Right lobe of liver (tissue), 6 donors: ENCODE results near the gene CIRBP. TPM values are rescaled to one million over a fixed set of nuclear protein-coding genes. Genes with fewer than 3 reads are reported as not detected.

ENCODE experiments used
- ATAC-seq, 4 donors: fragments of 200-7000 bp; cut with Tn5 transposase; one replicate each; pipeline ENCODE4 v1.9.1; 2020; ENCODE audit warnings: mild to moderate bottlenecking in 4 of 4, moderate library complexity in 4 of 4
- DNase-seq, 3 donors: peaks; one replicate each; pipeline ENCODE4 v3.0.0-alpha.2; 2020
- H3K27ac ChIP-seq, 3 donors: fragments of 200-600 bp; one replicate each; pipeline ENCODE4 v1.8.0; 2022
- H3K27me3 ChIP-seq, 2 donors: fragments of 200-600 bp; one replicate each; pipeline ENCODE4 v1.8.0; 2022
- H3K36me3 ChIP-seq, 4 donors: fragments of 200-600 bp; sonication (generic) in 1 of 4; one replicate each; pipeline versions ENCODE4 v1.5.1 to v1.8.0; 2017 to 2022; ENCODE audit warnings: control low read depth in 1 of 4
- H3K4me1 ChIP-seq, 4 donors: fragments of 200-600 bp; sonication (generic) in 1 of 4; one replicate each; pipeline versions ENCODE4 v1.5.1 to v1.8.0; 2017 to 2022; ENCODE audit warnings: control low read depth in 1 of 4
- H3K4me3 ChIP-seq, 3 donors: fragments of 200-600 bp; one replicate each; pipeline ENCODE4 v1.8.0; 2022
- H3K9me3 ChIP-seq, 4 donors: fragments of 200-600 bp; sonication (generic) in 1 of 4; one replicate each; pipeline versions ENCODE4 v1.5.1 to v1.8.0; 2017 to 2022; ENCODE audit warnings: control low read depth in 1 of 4
- POLR2A ChIP-seq: fragments of 450-650 bp; IDR thresholded peaks from one replicate; pipeline ENCODE4 v1.6.1; 2017; ENCODE audit warnings: antibody characterized with exemption, mild to moderate bottlenecking
- WGBS: methylation state at CpG from one replicate; pipeline ENCODE4 v1.1.6; 2018; ENCODE audit warnings: low coverage, low lambda C conversion rate; ENCODE audit not compliant: insufficient coverage; ENCODE audit errors: missing lambda C conversion rate; 5-methylcytosine and 5-hydroxymethylcytosine counted together
- intact Hi-C, 2 donors: fragments of 100-400 bp; cut with DNase I; formaldehyde crosslinking; loops; one replicate each; pipeline versions ENCODE4 v1.11.2 to v1.14.1; 2022
- total RNA-seq, 6 experiments: library from RNA; depleted of rRNA in 2 of 6; stranded (reverse); fragments of >200 nt in 2 of 6; fragmentation: NEBNext Ultra II Directional in 3 of 6; extraction: Animal tissue kit (Norgen Biotek cat#: 25700) in 3 of 6; gene quantifications; one replicate each; pipeline versions ENCODE4 v1.1.0 to v1.2.4, GENCODE V29; 2016 to 2023
- TF ChIP-seq, protein P1 (sequence below), 4 donors: fragments of 200-600 bp in 3 of 4; fragments of 450-650 bp in 1 of 4; IDR thresholded peaks; one replicate each; pipeline versions ENCODE4 v1.5.1 to v1.8.0; 2016 to 2022; ENCODE audit warnings: antibody characterized with exemption in 4 of 4, mild to moderate bottlenecking in 2 of 4
- donor health status: DM: no; HTN: yes; CAD: no.
- donor health status: DM: no; HTN: no; CAD: no.
- donor health status: DM: no; HTN: no; CAD: no.
- donor health status: DM: no; HTN: yes; CAD: no.
- donor health status: DM: no; HTN: yes; CAD: no.

CIRBP gene
- total RNA-seq, 6 experiments from 2014 or later = 69.2 to 111 (median 89.5) TPM

DNA sequence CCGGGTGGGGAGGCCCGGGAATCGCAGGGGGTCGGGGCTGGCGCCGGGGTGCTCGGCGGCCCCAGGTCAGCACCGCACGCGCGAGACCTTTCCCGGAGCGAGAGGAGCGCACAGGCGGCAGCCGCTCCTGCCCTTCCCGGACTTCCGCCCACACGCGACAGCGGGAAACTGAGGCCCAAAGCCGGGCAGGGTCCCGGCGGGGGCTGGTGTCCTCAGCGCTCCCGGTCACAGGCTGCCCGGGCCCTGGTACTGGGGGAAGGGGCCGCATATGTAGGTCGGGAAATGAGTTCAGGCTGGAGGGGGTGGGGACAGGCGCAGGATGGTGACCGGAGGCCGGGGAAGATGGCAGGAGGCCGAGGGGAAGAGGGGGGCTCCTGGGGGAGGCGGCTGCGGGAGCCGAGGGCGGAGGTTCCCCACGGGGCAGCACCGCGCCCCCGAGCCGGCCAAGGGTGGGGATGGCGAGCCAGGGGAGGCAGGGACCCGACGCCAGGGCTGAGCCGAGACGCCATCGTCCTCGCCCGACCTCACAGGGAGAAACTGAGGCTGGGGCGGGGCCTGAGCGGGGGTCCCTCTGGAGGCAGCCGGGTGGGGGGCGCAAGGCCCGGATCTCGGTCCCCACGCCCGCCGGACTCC, 32.0 kb upstream of the CIRBP start:
- Histone ChIP-seq H3K4me3 (peak overlapping the region; percentile 33 to 36 (median 36)), H3K9me3 (no peaks in the 10 kb centered on the region), H3K4me1 (peaks cover 0 to 22% (median 6%) of the 10 kb centered on the region in 4 donors), H3K27me3 (no peaks in the 10 kb centered on the region), H3K36me3 (no peaks in the 10 kb centered on the region), H3K27ac (no peak overlapping the region)
- ATAC-seq (peak in 1 of 4 donors; percentile 2), DNase-seq (no peak)
- intact Hi-C loops = no loop called here
- WGBS = 2% methylated on average over 11 of the region's 60 CpGs
- TF ChIP-seq POLR2A = no peak
- TF ChIP-seq, protein P1, sequence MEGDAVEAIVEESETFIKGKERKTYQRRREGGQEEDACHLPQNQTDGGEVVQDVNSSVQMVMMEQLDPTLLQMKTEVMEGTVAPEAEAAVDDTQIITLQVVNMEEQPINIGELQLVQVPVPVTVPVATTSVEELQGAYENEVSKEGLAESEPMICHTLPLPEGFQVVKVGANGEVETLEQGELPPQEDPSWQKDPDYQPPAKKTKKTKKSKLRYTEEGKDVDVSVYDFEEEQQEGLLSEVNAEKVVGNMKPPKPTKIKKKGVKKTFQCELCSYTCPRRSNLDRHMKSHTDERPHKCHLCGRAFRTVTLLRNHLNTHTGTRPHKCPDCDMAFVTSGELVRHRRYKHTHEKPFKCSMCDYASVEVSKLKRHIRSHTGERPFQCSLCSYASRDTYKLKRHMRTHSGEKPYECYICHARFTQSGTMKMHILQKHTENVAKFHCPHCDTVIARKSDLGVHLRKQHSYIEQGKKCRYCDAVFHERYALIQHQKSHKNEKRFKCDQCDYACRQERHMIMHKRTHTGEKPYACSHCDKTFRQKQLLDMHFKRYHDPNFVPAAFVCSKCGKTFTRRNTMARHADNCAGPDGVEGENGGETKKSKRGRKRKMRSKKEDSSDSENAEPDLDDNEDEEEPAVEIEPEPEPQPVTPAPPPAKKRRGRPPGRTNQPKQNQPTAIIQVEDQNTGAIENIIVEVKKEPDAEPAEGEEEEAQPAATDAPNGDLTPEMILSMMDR (IDR thresholded peaks at IDR 0.05) = no peak

DNA sequence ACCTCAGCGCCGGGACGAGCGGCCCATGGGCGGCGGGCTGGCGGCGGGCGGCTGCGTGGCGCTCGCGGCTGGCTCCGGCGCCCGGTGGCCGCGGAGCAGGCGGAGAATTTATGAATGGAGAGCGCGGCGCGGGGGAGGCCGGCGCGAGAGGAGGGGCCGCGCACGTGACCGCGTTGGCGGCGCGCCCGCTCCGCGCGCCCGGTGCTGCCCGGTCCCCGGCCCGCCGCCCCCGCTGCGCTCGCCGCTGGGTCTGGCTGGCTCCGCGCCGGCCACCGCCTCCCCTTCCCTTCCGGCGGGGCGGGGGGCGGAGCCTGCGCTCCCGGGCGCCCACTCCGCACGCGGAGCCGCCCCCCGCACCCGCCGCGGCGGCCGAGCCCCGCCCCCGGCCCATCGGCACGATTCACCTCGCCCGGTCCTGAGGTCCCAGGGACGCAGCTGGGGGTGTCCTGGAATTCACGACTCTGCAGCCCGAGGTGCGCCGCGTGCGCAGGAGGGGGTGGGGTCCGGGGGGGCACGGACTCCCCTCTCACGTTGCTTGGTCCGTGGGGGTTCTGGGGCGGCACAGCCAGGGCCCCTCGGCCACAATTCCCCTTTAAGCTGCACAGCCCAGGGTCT, 31.3 kb upstream of the CIRBP start, which contains the start of gene CBARP:
CBARP (minus strand) TSS at position 252 of the 615 bp plus-strand sequence. CDS start 1,905 bp downstream, outside the sequence.
- intact Hi-C loops = no loop called here
- no peaks in the 10 kb centered on the region for H3K27me3 ChIP-seq
- no peaks in the 10 kb centered on the region for H3K9me3 ChIP-seq
- 1% methylated on average over 15 of the region's 87 CpGs for WGBS
- H3K36me3 ChIP-seq = no peaks in the 10 kb centered on the region
- DNase-seq (no peak), ATAC-seq (no peak)
- TF ChIP-seq POLR2A = no peak
- TF ChIP-seq, protein P1 (IDR thresholded peaks at IDR 0.05) = no peak
- no peak within 1 kb of the TSS for H3K27ac ChIP-seq
- H3K4me3 ChIP-seq = peak within 1 kb of the TSS; percentile 33 to 36 (median 36)
- H3K4me1 ChIP-seq = peaks cover 0 to 30% (median 8%) of the 10 kb centered on the region in 4 donors

DNA sequence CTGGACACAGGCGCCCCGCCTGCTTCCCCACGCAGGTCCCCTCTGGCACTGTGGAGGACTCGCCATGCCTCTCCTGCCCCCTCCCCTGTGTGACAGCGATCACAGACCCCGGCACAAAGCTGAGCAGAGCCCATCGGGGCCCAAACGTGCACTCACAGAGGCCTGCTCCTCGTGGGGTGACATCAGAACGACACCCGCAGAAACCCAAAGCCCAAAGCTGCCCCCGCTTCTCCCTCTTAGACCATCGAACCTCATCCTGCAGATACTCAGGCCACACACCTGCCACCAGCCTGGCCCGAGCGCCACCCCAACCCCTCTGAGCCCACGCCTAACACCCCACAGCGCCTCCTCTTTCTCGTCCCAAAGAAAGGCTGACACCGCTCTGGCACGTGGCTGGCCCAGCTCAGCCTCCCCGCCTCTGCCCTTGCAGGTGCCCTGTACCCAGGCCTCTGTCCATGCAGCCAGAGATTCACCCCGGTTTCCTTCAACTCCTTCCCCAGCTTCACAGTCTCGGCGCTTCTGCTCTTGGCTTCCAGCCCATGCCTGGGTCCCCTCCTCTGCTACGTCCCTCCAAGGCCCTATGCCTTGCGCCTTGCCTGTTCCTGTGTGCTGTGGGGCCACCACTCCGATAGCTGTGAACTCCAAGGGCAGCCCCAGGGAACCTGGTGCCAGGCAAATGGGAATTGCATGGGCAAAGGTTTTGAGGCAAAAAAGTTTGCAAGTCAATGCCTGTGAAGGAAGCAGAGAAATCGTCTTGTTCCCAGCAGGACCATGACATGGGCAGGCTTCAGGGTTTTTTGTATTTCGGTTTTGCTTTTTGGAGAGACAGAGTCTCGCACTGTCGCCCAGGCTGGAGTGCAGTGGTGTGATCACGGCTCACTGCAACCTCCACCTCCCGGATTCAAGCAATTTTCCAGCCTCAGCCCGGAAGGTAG, 30.5 kb upstream of the CIRBP start:
- Histone ChIP-seq H3K27ac (no peak overlapping the region), H3K27me3 (no peaks in the 10 kb centered on the region), H3K36me3 (no peaks in the 10 kb centered on the region), H3K4me1 (peaks cover 0 to 37% (median 12%) of the 10 kb centered on the region in 4 donors), H3K9me3 (no peaks in the 10 kb centered on the region), H3K4me3 (no peak overlapping the region)
- ATAC-seq (no peak), DNase-seq (no peak)
- TF ChIP-seq, protein P1 (IDR thresholded peaks at IDR 0.05) = no peak
- no peak for TF ChIP-seq POLR2A
- WGBS = 63% methylated on average over 17 of the region's 34 CpGs
- intact Hi-C loops = no loop called here

DNA sequence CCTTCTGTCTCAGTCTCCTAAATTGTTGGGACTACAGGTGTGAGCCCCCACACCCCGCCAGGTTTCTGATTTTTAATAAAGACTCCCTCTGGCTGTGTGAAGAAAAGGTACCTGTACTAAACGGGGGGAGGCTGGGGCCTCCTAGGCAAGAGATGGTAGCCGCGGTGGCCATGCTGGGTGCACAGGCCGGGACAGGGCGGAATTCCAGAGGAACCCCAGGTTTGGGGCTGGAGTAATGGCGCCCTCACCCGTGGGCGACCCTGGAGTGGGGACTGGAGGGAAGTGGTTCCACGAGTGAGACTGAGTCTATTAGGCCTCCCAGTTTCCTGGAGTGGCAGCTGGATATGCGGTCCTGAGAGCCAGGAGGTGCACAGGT, 29.7 kb upstream of the CIRBP start:
- H3K27me3 ChIP-seq = no peaks in the 10 kb centered on the region
- ATAC-seq = no peak
- no peak overlapping the region for H3K4me3 ChIP-seq
- no peak for DNase-seq
- peaks cover 0 to 45% (median 16%) of the 10 kb centered on the region in 4 donors for H3K4me1 ChIP-seq
- intact Hi-C loops = no loop called here
- TF ChIP-seq POLR2A = no peak
- TF ChIP-seq, protein P1 (IDR thresholded peaks at IDR 0.05) = no peak
- H3K9me3 ChIP-seq = no peaks in the 10 kb centered on the region
- peak overlapping the region in 2 of 3 donors; percentile 5 to 69 for H3K27ac ChIP-seq
- no peaks in the 10 kb centered on the region for H3K36me3 ChIP-seq
- 90% methylated on average over 6 of the region's 11 CpGs for WGBS
